Measurements from ENCODE around the gene PHF21B.

Gene PHF21B

GRCh38 chr22:44892803-44893730, 116.7 kb downstream of the PHF21B start:
- DNase-seq (ENCODE audit: low read depth), result no peak

GRCh38 chr22:44892243-44892642, 117.6 kb downstream of the PHF21B start:
- DNase-seq (ENCODE audit: low read depth), result no peak

- no peak for DNase-seq (ENCODE audit: low read depth)
Observed at GRCh38 chr22:44891791-44892190, 118.0 kb downstream of the PHF21B start.

- DNase-seq (ENCODE audit: low read depth), result no peak
Observed at GRCh38 chr22:44891293-44891747, 118.5 kb downstream of the PHF21B start.

GRCh38 chr22:44890416-44891292, 119.2 kb downstream of the PHF21B start:
- DNase-seq (ENCODE audit: low read depth), result no peak

GRCh38 chr22:44889255-44889878, 120.4 kb downstream of the PHF21B start:
- no peak for DNase-seq (ENCODE audit: low read depth)

GRCh38 chr22:44888491-44889254, 121.1 kb downstream of the PHF21B start:
- no peak for DNase-seq (ENCODE audit: low read depth)

GRCh38 chr22:44887941-44888366, 121.9 kb downstream of the PHF21B start:
- no peak for DNase-seq (ENCODE audit: low read depth)

GRCh38 chr22:44885806-44886360, 123.9 kb downstream of the PHF21B start:
- no peak for DNase-seq (ENCODE audit: low read depth)

- DNase-seq (ENCODE audit: low read depth), result no peak
Observed at GRCh38 chr22:44884968-44885805, 124.6 kb downstream of the PHF21B start.

GRCh38 chr22:44884562-44884961, 125.2 kb downstream of the PHF21B start:
- DNase-seq (ENCODE audit: low read depth), result no peak

GRCh38 chr22:44883011-44883421, 126.8 kb downstream of the PHF21B start:
- no peak for DNase-seq (ENCODE audit: low read depth)

GRCh38 chr22:44882226-44882905, 127.4 kb downstream of the PHF21B start:
- DNase-seq (ENCODE audit: low read depth), result no peak

GRCh38 chr22:44881624-44882023, 128.2 kb downstream of the PHF21B start:
- DNase-seq (ENCODE audit: low read depth), result no peak

GRCh38 chr22:44880610-44881290, 129.1 kb downstream of the PHF21B start:
- no peak for DNase-seq (ENCODE audit: low read depth)

GRCh38 chr22:44879301-44879680, 130.5 kb downstream of the PHF21B start:
- no peak for DNase-seq (ENCODE audit: low read depth)

GRCh38 chr22:44878483-44879300, 131.1 kb downstream of the PHF21B start:
- no peak for DNase-seq (ENCODE audit: low read depth)

GRCh38 chr22:44876921-44877320, 132.9 kb downstream of the PHF21B start:
- DNase-seq (ENCODE audit: low read depth), result no peak

All from amniotic epithelial cell (primary cell).